Endothelial cell (in vitro differentiated cells): ENCODE measurements around the gene RSAD2. TPM values are rescaled to one million over a fixed set of nuclear protein-coding genes. Genes with fewer than 3 reads are reported as not detected.
A peak's percentile ranks its signal among the peaks of the same experiment; 100 is the strongest.
"Not testable (repeated sequence)": the region's sequence is repeated elsewhere in the genome, so short reads cannot be mapped to it uniquely, and the experiment has no call there.

Experiments used
- DNase-seq: peaks from one replicate; pipeline ENCODE4 v3.0.0; 2021; ENCODE audit warnings: low spot score
- H3K27ac Mint-ChIP-seq: one replicate; pipeline ENCODE4 v1.8.0; 2021; ENCODE audit warnings: mixed read lengths, inconsistent platforms; ENCODE audit not compliant: unreplicated experiment
- H3K27me3 Mint-ChIP-seq: one replicate; pipeline ENCODE4 v1.8.0; 2021; ENCODE audit warnings: mild to moderate bottlenecking, moderate library complexity, mixed read lengths, inconsistent platforms; ENCODE audit not compliant: unreplicated experiment
- H3K36me3 Mint-ChIP-seq: one replicate; pipeline ENCODE4 v1.8.0; 2021; ENCODE audit warnings: mild to moderate bottlenecking, low read depth, mixed read lengths, inconsistent platforms; ENCODE audit not compliant: unreplicated experiment
- H3K4me1 Mint-ChIP-seq: one replicate; pipeline ENCODE4 v1.8.0; 2021; ENCODE audit warnings: mild to moderate bottlenecking, mixed read lengths, inconsistent platforms; ENCODE audit not compliant: unreplicated experiment
- H3K4me3 Mint-ChIP-seq: one replicate; pipeline ENCODE4 v1.8.0; 2021; ENCODE audit warnings: mild to moderate bottlenecking, mixed read lengths, inconsistent platforms; ENCODE audit not compliant: unreplicated experiment
- H3K9me3 Mint-ChIP-seq: one replicate; pipeline ENCODE4 v1.8.0; 2021; ENCODE audit warnings: mixed read lengths, inconsistent platforms; ENCODE audit not compliant: unreplicated experiment
- total RNA-seq: library from RNA; stranded (reverse); fragmentation: NEBNext Ultra II Directional; extraction: Animal tissue kit (Norgen Biotek cat#: 25700); gene quantifications from one replicate; pipeline ENCODE4 v1.2.1, GENCODE V29; 2021; ENCODE audit not compliant: unreplicated experiment
- TF ChIP-seq, protein P1 (sequence below): fragments of 200-600 bp; sonication (generic); IDR thresholded peaks from one replicate; pipeline ENCODE4 v1.5.0; 2021; ENCODE audit warnings: antibody characterized with exemption; ENCODE audit not compliant: unreplicated experiment

The RSAD2 gene
- total RNA-seq, 1 donor from 2014 or later = 0.28 TPM

DNA sequence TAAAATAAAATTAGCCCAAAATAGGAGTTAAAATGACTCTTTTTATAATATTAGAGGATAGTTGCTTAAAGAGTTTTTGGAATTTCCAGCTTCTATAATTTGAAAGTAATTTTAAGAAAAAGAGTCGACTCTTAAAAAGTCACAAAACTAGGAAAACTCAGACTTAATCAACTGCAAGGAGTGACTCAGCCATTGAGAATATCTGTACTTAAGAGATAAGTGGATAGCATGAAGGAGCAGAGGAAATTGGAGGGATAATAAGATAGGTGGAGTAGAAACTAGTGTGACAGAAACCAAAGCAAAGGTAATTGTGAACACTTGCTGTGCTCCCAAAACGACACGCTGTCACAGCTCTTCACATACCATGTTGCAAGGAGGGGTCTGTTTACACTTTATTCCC lies 8.4 kb downstream of the RSAD2 start:
- DNase-seq = no peak
- no peaks in the 10 kb centered on the region for H3K27me3 Mint-ChIP-seq
- TF ChIP-seq, protein P1, sequence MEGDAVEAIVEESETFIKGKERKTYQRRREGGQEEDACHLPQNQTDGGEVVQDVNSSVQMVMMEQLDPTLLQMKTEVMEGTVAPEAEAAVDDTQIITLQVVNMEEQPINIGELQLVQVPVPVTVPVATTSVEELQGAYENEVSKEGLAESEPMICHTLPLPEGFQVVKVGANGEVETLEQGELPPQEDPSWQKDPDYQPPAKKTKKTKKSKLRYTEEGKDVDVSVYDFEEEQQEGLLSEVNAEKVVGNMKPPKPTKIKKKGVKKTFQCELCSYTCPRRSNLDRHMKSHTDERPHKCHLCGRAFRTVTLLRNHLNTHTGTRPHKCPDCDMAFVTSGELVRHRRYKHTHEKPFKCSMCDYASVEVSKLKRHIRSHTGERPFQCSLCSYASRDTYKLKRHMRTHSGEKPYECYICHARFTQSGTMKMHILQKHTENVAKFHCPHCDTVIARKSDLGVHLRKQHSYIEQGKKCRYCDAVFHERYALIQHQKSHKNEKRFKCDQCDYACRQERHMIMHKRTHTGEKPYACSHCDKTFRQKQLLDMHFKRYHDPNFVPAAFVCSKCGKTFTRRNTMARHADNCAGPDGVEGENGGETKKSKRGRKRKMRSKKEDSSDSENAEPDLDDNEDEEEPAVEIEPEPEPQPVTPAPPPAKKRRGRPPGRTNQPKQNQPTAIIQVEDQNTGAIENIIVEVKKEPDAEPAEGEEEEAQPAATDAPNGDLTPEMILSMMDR = no peak
- peaks cover 5% of the 10 kb centered on the region for H3K4me1 Mint-ChIP-seq
- no peaks in the 10 kb centered on the region for H3K36me3 Mint-ChIP-seq
- no peak overlapping the region for H3K4me3 Mint-ChIP-seq
- no peaks in the 10 kb centered on the region for H3K9me3 Mint-ChIP-seq
- no peak overlapping the region for H3K27ac Mint-ChIP-seq

DNA sequence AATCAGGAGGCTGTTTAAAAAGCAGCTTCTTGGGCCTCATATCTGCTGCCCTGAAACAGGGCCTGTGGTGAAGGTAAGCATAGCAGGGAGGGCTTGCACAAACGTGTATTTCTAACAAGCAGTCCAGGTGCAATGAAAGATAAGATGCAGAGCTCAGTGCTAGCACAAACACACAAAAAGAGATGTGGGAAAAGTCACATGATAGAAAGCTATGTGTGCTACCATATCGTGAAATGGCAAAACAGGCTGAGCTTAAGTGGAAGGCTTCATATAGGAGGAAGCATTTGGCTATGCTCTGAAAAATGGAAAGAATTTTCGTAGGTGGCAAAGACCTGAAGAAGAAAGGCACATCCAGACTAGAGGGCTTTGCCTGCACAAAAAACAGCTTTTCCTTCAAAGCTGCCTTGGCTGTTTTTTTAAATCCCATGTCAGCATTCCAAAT lies 10.2 kb downstream of the RSAD2 start:
- no peaks in the 10 kb centered on the region for H3K36me3 Mint-ChIP-seq
- no peaks in the 10 kb centered on the region for H3K9me3 Mint-ChIP-seq
- no peak for DNase-seq
- H3K27me3 Mint-ChIP-seq = no peaks in the 10 kb centered on the region
- no peak overlapping the region for H3K4me3 Mint-ChIP-seq
- H3K27ac Mint-ChIP-seq = no peak overlapping the region
- H3K4me1 Mint-ChIP-seq = peaks cover 5% of the 10 kb centered on the region
- TF ChIP-seq, protein P1 = no peak

DNA sequence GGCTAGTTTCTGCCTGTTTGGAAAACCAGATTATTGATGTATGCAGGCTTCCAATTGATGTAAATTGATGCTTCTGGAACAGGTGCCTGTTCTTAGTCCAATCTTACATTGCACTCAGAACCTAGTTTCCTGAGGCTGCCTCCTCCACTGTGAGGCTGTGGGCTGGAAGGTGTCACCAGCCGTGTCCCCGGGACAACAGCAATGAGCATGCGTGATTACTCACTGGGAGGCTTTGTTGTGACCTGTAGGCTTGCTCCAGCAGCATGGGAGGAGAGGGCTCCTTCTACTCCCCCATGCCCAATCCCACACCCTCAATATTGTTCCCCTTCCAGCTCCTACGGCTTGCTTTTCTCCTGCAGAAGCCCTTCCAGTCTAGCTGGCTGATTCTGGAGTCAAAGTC lies 11.1 kb downstream of the RSAD2 start:
- Mint-ChIP-seq H3K9me3 (no peaks in the 10 kb centered on the region), H3K36me3 (no peaks in the 10 kb centered on the region), H3K4me3 (no peak overlapping the region), H3K27me3 (no peaks in the 10 kb centered on the region), H3K4me1 (peaks cover 5% of the 10 kb centered on the region), H3K27ac (no peak overlapping the region)
- DNase-seq = no peak
- TF ChIP-seq, protein P1 = no peak

DNA sequence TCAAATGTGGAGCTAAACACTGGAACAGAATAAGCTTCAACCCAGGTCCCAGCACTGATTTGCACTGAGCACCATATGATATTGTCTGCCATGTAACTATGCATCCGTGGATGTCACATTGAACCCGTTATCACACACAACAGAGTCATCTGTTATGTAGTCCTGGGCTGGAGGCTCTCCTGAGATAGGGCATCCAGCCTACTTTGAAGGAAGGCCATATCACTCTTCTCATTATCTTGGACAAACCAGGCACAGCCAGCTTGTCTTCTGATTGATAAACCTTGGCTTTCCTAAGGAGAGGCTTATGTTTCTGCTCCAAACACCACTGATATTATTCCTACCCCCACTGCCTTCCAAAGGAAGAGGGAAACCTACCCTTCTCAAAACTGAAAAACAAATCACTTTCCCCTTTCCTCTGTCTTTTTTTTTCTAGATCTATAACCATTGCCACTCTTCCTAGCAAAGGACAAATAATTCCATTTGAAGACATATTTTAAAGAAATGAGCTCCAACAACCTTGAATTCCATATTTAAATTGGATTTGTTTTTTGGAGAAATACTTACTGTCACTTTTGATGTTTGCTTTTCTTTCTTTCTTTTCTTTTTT lies 16.4 kb downstream of the RSAD2 start:
- no peak overlapping the region for H3K4me3 Mint-ChIP-seq
- no peak for DNase-seq
- H3K9me3 Mint-ChIP-seq = no peaks in the 10 kb centered on the region
- H3K27ac Mint-ChIP-seq = no peak overlapping the region
- no peaks in the 10 kb centered on the region for H3K36me3 Mint-ChIP-seq
- H3K27me3 Mint-ChIP-seq = peaks cover 1% of the 10 kb centered on the region
- H3K4me1 Mint-ChIP-seq = no peaks in the 10 kb centered on the region
- TF ChIP-seq, protein P1 = no peak

DNA sequence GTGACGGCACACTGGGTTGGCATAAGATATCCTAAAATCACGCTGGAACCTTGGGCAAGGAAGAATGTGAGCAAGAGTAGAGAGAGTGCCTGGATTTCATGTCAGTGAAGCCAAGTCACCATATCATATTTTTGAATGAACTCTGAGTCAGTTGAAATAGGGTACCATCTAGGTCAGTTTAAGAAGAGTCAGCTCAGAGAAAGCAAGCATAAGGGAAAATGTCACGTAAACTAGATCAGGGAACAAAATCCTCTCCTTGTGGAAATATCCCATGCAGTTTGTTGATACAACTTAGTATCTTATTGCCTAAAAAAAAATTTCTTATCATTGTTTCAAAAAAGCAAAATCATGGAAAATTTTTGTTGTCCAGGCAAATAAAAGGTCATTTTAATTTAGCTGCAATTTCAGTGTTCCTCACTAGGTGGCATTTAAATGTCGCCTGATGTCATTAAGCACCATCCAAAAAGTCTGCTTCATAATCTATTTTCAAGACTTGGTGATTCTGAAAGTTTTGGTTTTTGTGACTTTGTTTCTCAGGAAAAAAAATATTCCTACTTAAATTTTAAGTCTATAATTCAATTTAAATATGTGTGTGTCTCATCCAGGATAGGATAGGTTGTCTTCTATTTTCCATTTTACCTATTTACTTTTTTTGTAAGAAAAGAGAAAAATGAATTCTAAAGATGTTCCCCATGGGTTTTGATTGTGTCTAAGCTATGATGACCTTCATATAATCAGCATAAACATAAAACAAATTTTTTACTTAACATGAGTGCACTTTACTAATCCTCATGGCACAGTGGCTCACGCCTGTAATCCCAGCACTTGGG lies 19.6 kb downstream of the RSAD2 start:
- H3K27me3 Mint-ChIP-seq = peaks cover 1% of the 10 kb centered on the region
- H3K4me1 Mint-ChIP-seq = no peaks in the 10 kb centered on the region
- H3K9me3 Mint-ChIP-seq = no peaks in the 10 kb centered on the region
- H3K36me3 Mint-ChIP-seq = no peaks in the 10 kb centered on the region
- H3K27ac Mint-ChIP-seq = no peak overlapping the region
- no peak overlapping the region for H3K4me3 Mint-ChIP-seq
- TF ChIP-seq, protein P1 = peak; percentile 72
- DNase-seq = no peak

DNA sequence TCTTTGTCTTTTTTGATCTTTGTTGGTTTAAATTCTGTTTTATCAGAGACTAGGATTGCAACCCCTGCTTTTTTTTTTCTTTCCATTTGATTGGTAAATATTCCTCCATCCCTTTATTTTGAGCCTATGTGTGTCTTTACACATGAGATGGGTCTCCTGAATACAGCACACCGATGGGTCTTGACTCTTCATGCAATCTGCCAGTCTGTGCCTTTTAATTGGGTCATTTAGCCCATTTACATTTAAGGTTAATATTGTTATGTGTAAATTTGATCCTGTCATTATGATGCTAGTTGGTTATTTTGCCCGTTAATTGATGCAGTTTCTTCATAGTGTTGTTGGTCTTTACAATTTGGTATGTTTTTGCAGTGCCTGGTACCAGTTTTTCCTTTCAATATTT lies 25.0 kb downstream of the RSAD2 start:
- not testable (repeated sequence) for DNase-seq, H3K9me3 Mint-ChIP-seq, H3K4me1 Mint-ChIP-seq, H3K27ac Mint-ChIP-seq, H3K4me3 Mint-ChIP-seq, H3K36me3 Mint-ChIP-seq, H3K27me3 Mint-ChIP-seq
